Ovary (tissue), 3 donors: Measurements from ENCODE around the gene S1PR1.

ENCODE experiments used
- CTCF ChIP-seq, 3 donors: fragments of 450-650 bp in 2 of 3; fragments of 200-600 bp in 1 of 3; IDR thresholded peaks; one replicate each; pipeline versions ENCODE4 v1.5.1 to v1.8.0; 2016 to 2022; ENCODE audit warnings: antibody characterized with exemption in 3 of 3, mild to moderate bottlenecking in 1 of 3
- POLR2A ChIP-seq: fragments of 450-650 bp; IDR thresholded peaks from one replicate; pipeline ENCODE4 v1.6.1; 2017; ENCODE audit warnings: antibody characterized with exemption, mild to moderate bottlenecking, moderate library complexity
- donor health status: DM: no; HTN: no; CAD: no.

- no peak for TF ChIP-seq POLR2A
- TF ChIP-seq CTCF (IDR thresholded peaks at IDR 0.05) = no peak
Measured at GRCh38 chr1:101283443-101283842, 46.6 kb downstream of the S1PR1 start.
